HepG2 (cell line): Measurements from ENCODE around the gene VWCE. TPM values are rescaled to one million over a fixed set of nuclear protein-coding genes. Genes with fewer than 3 reads are reported as not detected.

ENCODE experiments used
- ATF1 ChIP-seq: IDR thresholded peaks from 2 replicates; pipeline ENCODE4 v1.6.1; 2016; ENCODE audit warnings: mild to moderate bottlenecking, control low read depth
- DPF2 ChIP-seq: sonication (generic); formaldehyde crosslinking; IDR thresholded peaks from 2 replicates; pipeline ENCODE4 v1.4.0; 2020; ENCODE audit warnings: mild to moderate bottlenecking, low read depth, missing genetic modification reagents, borderline replicate concordance
- DR1 ChIP-seq: sonication (generic); formaldehyde crosslinking; IDR thresholded peaks from 2 replicates; pipeline ENCODE4 v1.8.0; 2021; ENCODE audit warnings: mild to moderate bottlenecking, missing genetic modification reagents, inconsistent platforms
- DZIP1 ChIP-seq: sonication (generic); formaldehyde crosslinking; IDR thresholded peaks from 2 replicates; pipeline ENCODE4 v1.5.0; 2020; ENCODE audit warnings: mild to moderate bottlenecking, missing genetic modification reagents
- ETV6 ChIP-seq: sonication (generic); formaldehyde crosslinking; conservative IDR thresholded peaks from 2 replicates; pipeline ENCODE4 v1.4.0; 2020; ENCODE audit warnings: missing genetic modification reagents
- GABPB1 ChIP-seq: IDR thresholded peaks from 2 replicates; pipeline ENCODE4 v1.6.1; 2016; ENCODE audit warnings: mild to moderate bottlenecking, missing genetic modification reagents, moderate library complexity, missing compliant biosample characterization
- HNRNPL ChIP-seq: fragments of 200-400 bp; formaldehyde crosslinking; IDR thresholded peaks from 2 replicates; pipeline ENCODE4 v1.6.1; 2017; ENCODE audit warnings: mild to moderate bottlenecking, low read depth, low read length
- HOXA5 ChIP-seq: sonication (generic); formaldehyde crosslinking; IDR thresholded peaks from 2 replicates; pipeline ENCODE4 v1.4.0; 2020; ENCODE audit warnings: missing genetic modification reagents
- KLF6 ChIP-seq: IDR thresholded peaks from 2 replicates; pipeline ENCODE4 v1.8.0; 2016; ENCODE audit warnings: missing biosample characterization, missing genetic modification reagents
- MIXL1 ChIP-seq: IDR thresholded peaks from 2 replicates; pipeline ENCODE4 v1.6.1; 2016
- MTF2 ChIP-seq: sonication (generic); formaldehyde crosslinking; IDR thresholded peaks from 2 replicates; pipeline ENCODE4 v1.5.0; 2020; ENCODE audit warnings: missing genetic modification reagents, borderline replicate concordance
- NPAS2 ChIP-seq: sonication (generic); formaldehyde crosslinking; IDR thresholded peaks from 2 replicates; pipeline ENCODE4 v1.8.0; 2022; ENCODE audit warnings: mild to moderate bottlenecking, missing genetic modification reagents, borderline replicate concordance
- ONECUT2 ChIP-seq: sonication (generic); formaldehyde crosslinking; IDR thresholded peaks from 2 replicates; pipeline ENCODE4 v1.4.0; 2020; ENCODE audit warnings: missing genetic modification reagents
- PAWR ChIP-seq: sonication (generic); formaldehyde crosslinking; IDR thresholded peaks from 2 replicates; pipeline ENCODE4 v1.4.0; 2020; ENCODE audit warnings: missing genetic modification reagents, mild to moderate bottlenecking, borderline replicate concordance
- PAX8 ChIP-seq: sonication (generic); formaldehyde crosslinking; IDR thresholded peaks from 2 replicates; pipeline ENCODE4 v1.8.0; 2022; ENCODE audit warnings: mild to moderate bottlenecking, missing genetic modification reagents, borderline replicate concordance
- PITX1 ChIP-seq: sonication (generic); formaldehyde crosslinking; IDR thresholded peaks from 2 replicates; pipeline ENCODE4 v1.5.1; 2020; ENCODE audit warnings: mild to moderate bottlenecking, missing genetic modification reagents
- SATB2 ChIP-seq: sonication (generic); formaldehyde crosslinking; IDR thresholded peaks from 2 replicates; pipeline ENCODE4 v1.5.0; 2020; ENCODE audit warnings: missing genetic modification reagents
- SOX6 ChIP-seq, 2 experiments: fragments of 450-650 bp in 1 of 2; sonication (generic) in 1 of 2; formaldehyde crosslinking in 1 of 2; IDR thresholded peaks; 2 replicates each; pipeline versions ENCODE4 v1.4.0 to v1.6.1; 2017 to 2020; ENCODE audit warnings: antibody characterized with exemption in 1 of 2, mild to moderate bottlenecking in 1 of 2, missing genetic modification reagents in 1 of 2
- TBX2 ChIP-seq: sonication (generic); formaldehyde crosslinking; IDR thresholded peaks from 2 replicates; pipeline ENCODE4 v1.5.0; 2020; ENCODE audit warnings: missing genetic modification reagents, mild to moderate bottlenecking, borderline replicate concordance
- TEAD2 ChIP-seq: sonication (generic); formaldehyde crosslinking; IDR thresholded peaks from 2 replicates; pipeline ENCODE4 v1.9.0; 2021; ENCODE audit warnings: missing genetic modification reagents
- TP53 ChIP-seq: sonication (generic); formaldehyde crosslinking; conservative IDR thresholded peaks from 2 replicates; pipeline ENCODE4 v1.4.0; 2020; ENCODE audit warnings: missing genetic modification reagents
- XBP1 ChIP-seq: sonication (generic); formaldehyde crosslinking; IDR thresholded peaks from 2 replicates; pipeline ENCODE4 v1.5.0; 2020; ENCODE audit warnings: missing genetic modification reagents
- ZMYM3 ChIP-seq: sonication (generic); formaldehyde crosslinking; IDR thresholded peaks from 2 replicates; pipeline ENCODE4 v1.5.1; 2020; ENCODE audit warnings: mild to moderate bottlenecking, missing genetic modification reagents
- ZNF550 ChIP-seq: sonication (generic); formaldehyde crosslinking; IDR thresholded peaks from 2 replicates; pipeline ENCODE4 v1.4.0; 2020; ENCODE audit warnings: mild to moderate bottlenecking, missing genetic modification reagents, borderline replicate concordance
- ZNF605 ChIP-seq: sonication (generic); formaldehyde crosslinking; IDR thresholded peaks from 2 replicates; pipeline ENCODE4 v1.8.0; 2022; ENCODE audit warnings: mild to moderate bottlenecking, missing genetic modification reagents
- ZNF629 ChIP-seq: sonication (generic); formaldehyde crosslinking; conservative IDR thresholded peaks from 2 replicates; pipeline ENCODE4 v1.5.0; 2020; ENCODE audit warnings: missing genetic modification reagents
- polyA plus RNA-seq, 8 experiments: library from polyadenylated mRNA; depleted of rRNA in 3 of 8; stranded (reverse) in 7 of 8; unstranded in 1 of 8; fragments of >200 nt; fragmentation: Illumina TruSeq in 4 of 8; extraction: Trizol in 4 of 8; gene quantifications; 2 replicates each; pipeline versions ENCODE4 v1.2.1 to v1.2.3, GENCODE V29; 2011 to 2016; ENCODE audit warnings: low read depth in 4 of 8, missing spikeins in 1 of 8, mixed read lengths in 1 of 8; ENCODE audit not compliant: insufficient read depth in 1 of 8
- total RNA-seq, 5 experiments: library from RNA; depleted of rRNA; stranded (reverse); fragments of >200 nt; fragmentation: Illumina TruSeq; extraction: Trizol; gene quantifications; 2 replicates each; pipeline ENCODE4 v1.2.3, GENCODE V29; 2016; ENCODE audit warnings: low read depth in 1 of 5
- TF ChIP-seq, protein P1 (sequence below): sonication (generic); formaldehyde crosslinking; IDR thresholded peaks from 2 replicates; pipeline ENCODE4 v1.5.0; 2020; ENCODE audit warnings: mild to moderate bottlenecking, missing genetic modification reagents, moderate library complexity

VWCE gene
- total and polyA plus RNA-seq, 2 of the 13 experiments (the other 11 are each of a cell fraction or from before 2014, with no cell fraction given), result 27.6 to 58.3 TPM

GRCh38 chr11:61293867-61294716, 1.0 kb downstream of the VWCE start (continued):
- no peak for TF ChIP-seq PAWR (CRISPR knock-in tag)
- no peak for TF ChIP-seq ZNF629 (CRISPR knock-in tag)
- 0 out of 2 replicates have a peak, but pooled peaks have one; percentile 35 for TF ChIP-seq KLF6 (CRISPR knock-in tag)
- TF ChIP-seq DZIP1 (CRISPR knock-in tag), result no peak; the same call in 1 of the 2 replicates
- TF ChIP-seq MTF2, result 0 out of 2 replicates have a peak, but pooled peaks have one; percentile 54
- TF ChIP-seq HOXA5 (CRISPR knock-in tag), result peak; percentile 8; the same call in 1 of the 2 replicates
- TF ChIP-seq, protein P1, sequence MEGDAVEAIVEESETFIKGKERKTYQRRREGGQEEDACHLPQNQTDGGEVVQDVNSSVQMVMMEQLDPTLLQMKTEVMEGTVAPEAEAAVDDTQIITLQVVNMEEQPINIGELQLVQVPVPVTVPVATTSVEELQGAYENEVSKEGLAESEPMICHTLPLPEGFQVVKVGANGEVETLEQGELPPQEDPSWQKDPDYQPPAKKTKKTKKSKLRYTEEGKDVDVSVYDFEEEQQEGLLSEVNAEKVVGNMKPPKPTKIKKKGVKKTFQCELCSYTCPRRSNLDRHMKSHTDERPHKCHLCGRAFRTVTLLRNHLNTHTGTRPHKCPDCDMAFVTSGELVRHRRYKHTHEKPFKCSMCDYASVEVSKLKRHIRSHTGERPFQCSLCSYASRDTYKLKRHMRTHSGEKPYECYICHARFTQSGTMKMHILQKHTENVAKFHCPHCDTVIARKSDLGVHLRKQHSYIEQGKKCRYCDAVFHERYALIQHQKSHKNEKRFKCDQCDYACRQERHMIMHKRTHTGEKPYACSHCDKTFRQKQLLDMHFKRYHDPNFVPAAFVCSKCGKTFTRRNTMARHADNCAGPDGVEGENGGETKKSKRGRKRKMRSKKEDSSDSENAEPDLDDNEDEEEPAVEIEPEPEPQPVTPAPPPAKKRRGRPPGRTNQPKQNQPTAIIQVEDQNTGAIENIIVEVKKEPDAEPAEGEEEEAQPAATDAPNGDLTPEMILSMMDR, result no peak; the same call in none of the 2 replicates
- no peak for TF ChIP-seq MIXL1 (CRISPR knock-in tag)
- TF ChIP-seq TEAD2 (CRISPR knock-in tag), result no peak
- TF ChIP-seq DR1 (CRISPR knock-in tag), result no peak
- TF ChIP-seq NPAS2, result no peak
- no peak for TF ChIP-seq ATF1
- TF ChIP-seq PAX8 (CRISPR knock-in tag), result no peak; the same call in 1 of the 2 replicates
- no peak for TF ChIP-seq SATB2 (CRISPR knock-in tag)
- peak; percentile 77 for TF ChIP-seq HNRNPL
- 0 out of 2 replicates have a peak, but pooled peaks have one; percentile 15 for TF ChIP-seq PITX1
- TF ChIP-seq ETV6 (CRISPR knock-in tag), result no peak
- TF ChIP-seq ZNF605 (CRISPR knock-in tag), result no peak
- no peak for TF ChIP-seq ZNF550
- no peak for TF ChIP-seq TP53 (CRISPR knock-in tag)
- no peak for TF ChIP-seq ZMYM3 (CRISPR knock-in tag)
- peak; percentile 40; the same call in 1 of the 2 replicates for TF ChIP-seq DPF2 (CRISPR knock-in tag)
- peak; percentile 67; the same call in 1 of the 2 replicates for TF ChIP-seq GABPB1 (CRISPR knock-in tag)
- no peak for TF ChIP-seq XBP1 (CRISPR knock-in tag)
- no peak for TF ChIP-seq ONECUT2 (CRISPR knock-in tag)
- 0 out of 2 replicates have a peak, but pooled peaks have one; percentile 1 for TF ChIP-seq TBX2 (CRISPR knock-in tag)
- TF ChIP-seq SOX6 (IDR thresholded peaks at IDR 0.05), result no peak
- 0 out of 2 replicates have a peak, but pooled peaks have one; percentile 9 for TF ChIP-seq SOX6 (CRISPR knock-in tag; IDR thresholded peaks at IDR 0.05)
